Activated CD4-positive, alpha-beta T cell treated with anti-CD3 and anti-CD28 coated beads, Interleukin-2, amount 50 U/mL, for 4 hours (primary cell): ENCODE measurements around the gene CD79A.

Source experiments
- DNase-seq, 2 experiments: peaks; one replicate each; pipeline ENCODE4 v3.0.0-alpha.2; 2020

The CD79A gene

GRCh38 chr19:41886761-41887710, 10.0 kb downstream of the CD79A start:
- DNase-seq: peak in 1 of 2 experiments; percentile 38

- peak; percentile 87 to 88 for DNase-seq
Measured at GRCh38 chr19:41887711-41888382, 10.8 kb downstream of the CD79A start.

- no peak for DNase-seq
Measured at GRCh38 chr19:41888926-41889325, 11.8 kb downstream of the CD79A start.

- DNase-seq: no peak
Measured at GRCh38 chr19:41889896-41890295, 12.8 kb downstream of the CD79A start.

- DNase-seq: no peak
Measured at GRCh38 chr19:41890936-41891335, 13.9 kb downstream of the CD79A start.

GRCh38 chr19:41892173-41892902, 15.3 kb downstream of the CD79A start:
- no peak for DNase-seq

- DNase-seq: no peak
Measured at GRCh38 chr19:41893899-41894298, 16.8 kb downstream of the CD79A start.

- no peak for DNase-seq
Measured at GRCh38 chr19:41894350-41894749, 17.3 kb downstream of the CD79A start.

- no peak for DNase-seq
Measured at GRCh38 chr19:41895745-41896580, 18.9 kb downstream of the CD79A start.

GRCh38 chr19:41896581-41896942, 19.5 kb downstream of the CD79A start:
- DNase-seq: no peak

GRCh38 chr19:41897181-41897580, 20.1 kb downstream of the CD79A start:
- DNase-seq: no peak

- no peak for DNase-seq
Measured at GRCh38 chr19:41897820-41898219, 20.7 kb downstream of the CD79A start.

GRCh38 chr19:41898235-41898634, 21.2 kb downstream of the CD79A start:
- DNase-seq: no peak

GRCh38 chr19:41901707-41902360, 24.8 kb downstream of the CD79A start:
- DNase-seq: no peak

GRCh38 chr19:41902594-41902993, 25.5 kb downstream of the CD79A start:
- no peak for DNase-seq

GRCh38 chr19:41903193-41903953, 26.3 kb downstream of the CD79A start:
- DNase-seq: no peak

- DNase-seq: no peak
Measured at GRCh38 chr19:41904118-41904870, 27.2 kb downstream of the CD79A start.

GRCh38 chr19:41905273-41906002, 28.4 kb downstream of the CD79A start:
- DNase-seq: no peak

- no peak for DNase-seq
Measured at GRCh38 chr19:41906271-41906670, 29.2 kb downstream of the CD79A start.
